Ectodermal cell (in vitro differentiated cells): ENCODE results near the gene NRN1.

ENCODE experiments used
- H3K27ac ChIP-seq: 2 replicates; pipeline ENCODE4 v1.7.0; 2013; ENCODE audit warnings: mild to moderate bottlenecking, low read depth, low read length; ENCODE audit not compliant: insufficient read depth, poor library complexity, severe bottlenecking
- H3K27me3 ChIP-seq: 2 replicates; pipeline ENCODE4 v1.7.0; 2013; ENCODE audit warnings: mild to moderate bottlenecking, low read length; ENCODE audit not compliant: insufficient read depth, control insufficient read depth, poor library complexity, severe bottlenecking
- H3K36me3 ChIP-seq: one replicate; pipeline ENCODE4 v1.7.0; 2013; ENCODE audit warnings: low read length; ENCODE audit not compliant: control insufficient read depth, insufficient read depth
- H3K4me1 ChIP-seq: one replicate; pipeline ENCODE4 v1.7.0; 2013; ENCODE audit warnings: low read length; ENCODE audit not compliant: control insufficient read depth, insufficient read depth
- H3K4me3 ChIP-seq: 2 replicates; pipeline ENCODE4 v1.7.0; 2013; ENCODE audit warnings: low read depth, low read length, control low read depth; ENCODE audit not compliant: insufficient read depth
- H3K9me3 ChIP-seq: 2 replicates; pipeline ENCODE4 v1.7.0; 2013; ENCODE audit warnings: mild to moderate bottlenecking, low read length, moderate library complexity; ENCODE audit not compliant: control insufficient read depth
- WGBS, 2 experiments: methylation state at CpG; one replicate each; pipeline ENCODE4 v1.1.7; 2013; ENCODE audit warnings: missing lambda C conversion rate in 2 of 2; 5-methylcytosine and 5-hydroxymethylcytosine counted together

NRN1 gene

DNA sequence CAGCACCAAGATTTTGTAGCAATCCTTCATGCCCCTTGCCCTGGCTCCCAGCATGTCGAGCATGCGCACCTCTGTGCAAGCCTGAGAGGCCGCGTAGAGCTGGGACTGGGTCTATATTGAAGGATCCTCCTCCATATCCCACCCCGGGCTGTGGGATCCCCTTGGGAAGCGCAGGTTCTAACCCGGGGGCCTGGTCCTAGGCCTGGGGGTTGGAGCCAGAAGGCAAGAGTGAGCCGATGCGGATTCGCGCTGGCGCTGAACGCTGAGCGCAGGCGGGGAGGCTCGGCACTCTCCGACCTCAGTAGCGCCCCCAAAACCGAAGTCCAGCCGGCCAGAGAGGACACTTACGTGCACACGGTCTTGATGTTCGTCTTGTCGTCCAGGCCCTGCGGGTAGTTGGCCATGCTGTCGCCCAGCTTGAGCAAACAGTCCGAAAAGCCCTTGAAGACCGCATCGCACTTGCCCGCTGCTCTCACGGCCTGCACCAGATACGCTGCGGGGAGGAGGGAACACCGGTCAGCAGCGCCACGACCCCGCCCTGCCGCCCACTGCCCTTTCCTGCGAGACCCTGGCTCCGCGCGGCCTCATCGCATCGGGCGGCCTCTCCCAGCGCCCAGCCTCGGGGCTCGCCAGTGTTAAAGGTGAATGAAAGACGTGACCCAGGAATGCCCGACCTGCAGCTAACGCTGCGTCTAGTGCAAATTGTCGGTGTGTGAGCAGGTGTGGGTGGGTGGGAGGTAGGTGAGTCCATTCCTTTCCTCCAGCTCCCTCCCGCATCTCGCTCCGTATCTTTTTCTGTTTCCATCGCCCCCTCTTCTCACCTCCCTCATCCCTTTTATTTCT is 4.5 kb downstream of the NRN1 start:
- Histone ChIP-seq H3K36me3 (no peaks in the 10 kb centered on the region), H3K9me3 (no peaks in the 10 kb centered on the region), H3K27me3 (peaks cover 100% of the 10 kb centered on the region), H3K27ac (no peak overlapping the region), H3K4me3 (peak overlapping the region; percentile 25), H3K4me1 (peaks cover 53% of the 10 kb centered on the region)
- 0% methylated on average over 57 of the region's 57 CpGs for WGBS, 2 experiments

DNA sequence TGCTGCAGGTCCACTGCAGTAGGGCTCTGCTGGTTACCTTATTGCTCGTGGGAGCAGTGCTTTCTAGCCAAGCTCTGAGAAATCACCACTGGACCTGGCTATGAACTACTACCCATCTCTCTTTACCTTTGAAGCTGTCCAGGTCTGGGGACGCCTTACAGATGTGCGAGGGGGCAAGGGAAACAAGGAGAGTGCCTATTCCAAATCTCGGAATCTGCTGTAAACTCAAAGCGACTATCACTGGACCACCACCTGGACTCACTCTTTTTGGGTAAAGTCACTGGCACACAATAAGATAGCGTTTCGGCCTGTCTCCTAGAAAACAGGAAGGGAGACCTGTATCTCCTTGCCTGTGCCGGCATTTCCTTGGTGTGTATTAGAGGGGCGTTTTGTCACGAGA is 5.3 kb downstream of the NRN1 start:
- Histone ChIP-seq H3K9me3 (no peaks in the 10 kb centered on the region), H3K4me3 (no peak overlapping the region), H3K4me1 (peaks cover 46% of the 10 kb centered on the region), H3K36me3 (no peaks in the 10 kb centered on the region), H3K27ac (no peak overlapping the region), H3K27me3 (peaks cover 100% of the 10 kb centered on the region)
- WGBS, 2 experiments, result 6 to 7% methylated on average over 9 to 10 of the region's 10 CpGs

DNA sequence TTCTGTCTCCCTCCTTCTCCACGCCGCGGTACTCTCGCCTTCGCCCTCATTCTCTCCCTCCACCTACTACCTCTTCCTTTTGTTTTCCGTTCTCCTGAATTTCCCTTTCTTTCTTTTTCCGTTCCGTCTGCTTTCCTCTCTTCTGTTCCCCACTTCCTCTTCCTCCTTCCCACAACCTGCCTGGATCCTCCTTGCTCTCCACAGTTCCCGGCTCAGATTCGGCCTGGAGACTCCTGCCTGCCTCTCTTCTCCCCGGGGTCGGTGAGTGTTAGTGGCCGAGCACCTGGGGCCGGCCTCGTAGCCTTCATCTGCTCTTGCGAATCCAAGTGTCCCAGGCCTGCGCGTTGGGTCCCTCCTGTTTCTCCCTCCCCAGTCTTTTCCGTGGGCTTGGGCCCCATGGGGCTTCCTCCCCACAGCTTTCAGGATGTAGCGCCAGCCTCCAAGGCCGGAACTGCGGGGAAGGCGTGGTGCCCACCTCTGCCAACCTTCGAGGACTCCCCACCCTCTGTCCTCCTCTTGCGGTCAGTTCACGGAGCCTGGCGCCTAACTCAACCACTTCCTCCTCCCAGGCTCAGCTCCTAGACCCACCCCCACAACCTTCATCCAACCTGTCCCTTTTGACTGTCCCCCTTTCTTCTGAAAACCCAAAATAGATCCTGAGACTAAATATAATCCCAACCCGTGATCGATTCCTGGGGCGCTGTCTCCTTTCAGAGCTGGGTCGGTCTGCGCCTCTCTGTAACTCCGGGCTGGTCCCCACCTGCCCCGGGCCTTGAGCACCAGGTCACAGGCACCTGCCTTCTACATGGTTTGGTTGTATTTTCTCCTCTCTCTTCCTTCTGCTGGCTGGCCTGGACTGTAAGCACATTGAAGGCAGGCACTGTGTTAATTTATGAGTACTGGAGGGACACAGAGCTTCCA is 6.8 kb downstream of the NRN1 start:
- Histone ChIP-seq H3K4me3 (peak overlapping the region; percentile 14), H3K27me3 (peaks cover 100% of the 10 kb centered on the region)

DNA sequence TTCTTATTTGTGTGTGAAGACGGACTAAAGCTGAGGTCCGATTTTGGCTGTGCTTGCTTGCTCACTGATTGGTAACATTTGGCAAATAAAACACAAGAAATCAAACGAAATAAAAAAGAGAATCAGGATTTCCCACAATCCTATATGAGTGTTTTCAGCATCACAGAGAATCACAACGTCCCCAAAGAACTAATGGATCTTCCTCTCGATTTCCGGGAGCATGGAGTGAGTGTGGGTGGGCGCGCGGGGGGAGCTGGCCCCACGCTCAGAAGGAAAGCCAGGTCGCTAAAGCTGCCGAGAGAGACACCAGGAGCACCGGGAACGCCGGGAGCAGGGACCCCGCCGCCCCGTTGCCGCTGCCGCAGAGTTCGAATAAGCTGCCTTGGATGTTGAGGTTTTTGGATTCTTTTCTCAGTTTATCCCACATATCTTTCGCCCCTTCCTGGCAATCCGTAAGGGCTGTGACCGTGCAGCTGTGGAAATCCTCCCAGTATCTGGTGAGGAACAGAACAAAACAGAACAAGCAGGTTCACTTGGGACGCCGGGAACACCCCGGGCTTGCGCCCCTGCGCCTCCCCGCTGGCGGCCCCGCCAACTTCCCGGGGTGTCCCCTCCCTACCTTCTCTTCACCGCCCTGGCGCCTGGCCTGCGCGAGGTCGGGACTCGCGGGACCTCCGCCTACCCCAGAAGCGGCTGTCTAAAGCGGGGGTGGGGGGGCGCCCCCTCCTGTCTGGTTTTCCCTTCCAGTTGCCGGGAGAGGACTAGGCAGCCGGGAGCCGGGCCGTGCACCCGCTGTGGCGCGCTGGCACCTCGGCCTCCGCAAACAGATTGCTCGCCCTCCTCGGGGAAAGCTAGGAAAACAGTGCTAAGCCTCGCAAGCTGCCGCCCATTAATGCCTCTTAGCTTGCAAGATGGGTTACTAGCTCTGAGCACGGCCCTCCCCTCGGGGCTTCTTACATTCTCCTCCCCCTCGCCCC is 7.7 kb downstream of the NRN1 start:
- WGBS, 2 experiments, result 1% methylated on average over 60 of the region's 60 CpGs
- peak overlapping the region; percentile 14 for H3K4me3 ChIP-seq
- peaks cover 100% of the 10 kb centered on the region for H3K27me3 ChIP-seq
- peaks cover 31% of the 10 kb centered on the region for H3K4me1 ChIP-seq
- H3K9me3 ChIP-seq, result no peaks in the 10 kb centered on the region
- no peak overlapping the region for H3K27ac ChIP-seq
- no peaks in the 10 kb centered on the region for H3K36me3 ChIP-seq

More for the DNA sequence above, 6.8 kb downstream of the NRN1 start:
- Histone ChIP-seq H3K9me3 (no peaks in the 10 kb centered on the region), H3K27ac (no peak overlapping the region), H3K36me3 (no peaks in the 10 kb centered on the region), H3K4me1 (peaks cover 35% of the 10 kb centered on the region)
- WGBS, 2 experiments, result 7 to 8% methylated on average over 34 of the region's 34 CpGs

DNA sequence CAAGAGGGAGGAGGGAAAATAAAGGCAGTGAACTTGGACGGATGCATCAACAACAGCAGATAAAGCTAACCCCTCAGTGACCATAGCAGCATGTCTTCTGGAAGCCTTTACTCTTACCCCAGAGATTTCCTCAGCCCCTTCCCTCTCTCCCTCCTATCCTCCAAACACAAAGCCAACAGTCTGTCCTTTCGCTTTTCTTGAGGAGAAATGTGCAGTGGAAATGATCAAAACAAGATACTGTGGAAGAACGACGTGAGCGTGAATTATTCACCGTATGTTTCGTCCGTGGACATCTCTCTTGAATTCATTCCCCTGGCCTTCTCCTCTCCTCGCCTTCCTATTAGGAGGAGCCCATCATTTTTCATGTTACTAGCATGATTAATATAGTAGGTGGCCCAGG is 8.5 kb downstream of the NRN1 start:
- Histone ChIP-seq H3K4me1 (peaks cover 31% of the 10 kb centered on the region), H3K27me3 (peaks cover 100% of the 10 kb centered on the region), H3K27ac (no peak overlapping the region), H3K9me3 (no peaks in the 10 kb centered on the region), H3K4me3 (no peak overlapping the region), H3K36me3 (no peaks in the 10 kb centered on the region)
- 8 to 11% methylated on average over 9 of the region's 9 CpGs for WGBS, 2 experiments

DNA sequence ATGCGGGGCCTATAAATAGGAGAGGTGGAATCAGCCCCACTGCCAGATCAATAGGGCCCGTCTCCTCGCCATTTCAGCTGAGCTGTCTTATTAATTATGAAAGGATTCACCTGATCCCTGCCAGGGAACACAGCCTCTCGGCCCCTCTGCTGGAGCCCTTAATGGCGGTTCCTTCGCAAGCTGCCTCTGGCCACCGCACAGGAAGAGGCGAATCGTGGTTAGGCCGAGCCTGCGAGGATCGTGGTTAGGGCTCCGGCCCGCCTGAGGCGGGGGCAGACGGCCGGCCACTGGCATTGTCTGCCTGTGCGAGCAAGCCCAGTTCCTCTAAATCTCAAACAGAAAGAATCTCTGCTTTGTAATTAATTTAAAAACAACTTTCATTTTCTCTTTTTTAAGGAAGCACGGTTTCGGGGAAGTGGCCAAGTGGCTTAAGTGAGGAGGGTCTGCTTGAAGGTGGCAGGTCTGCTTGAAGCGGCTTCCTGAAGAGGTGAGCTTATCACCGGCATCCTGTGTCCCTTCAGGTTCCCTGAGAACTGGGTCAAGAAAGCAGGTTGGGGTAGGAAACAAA is 9.2 kb downstream of the NRN1 start:
- no peaks in the 10 kb centered on the region for H3K36me3 ChIP-seq
- peaks cover 27% of the 10 kb centered on the region for H3K4me1 ChIP-seq
- WGBS, 2 experiments, result 1% methylated on average over 22 of the region's 22 CpGs
- H3K27ac ChIP-seq, result no peak overlapping the region
- no peaks in the 10 kb centered on the region for H3K9me3 ChIP-seq
- peaks cover 100% of the 10 kb centered on the region for H3K27me3 ChIP-seq
- H3K4me3 ChIP-seq, result peak overlapping the region; percentile 53

DNA sequence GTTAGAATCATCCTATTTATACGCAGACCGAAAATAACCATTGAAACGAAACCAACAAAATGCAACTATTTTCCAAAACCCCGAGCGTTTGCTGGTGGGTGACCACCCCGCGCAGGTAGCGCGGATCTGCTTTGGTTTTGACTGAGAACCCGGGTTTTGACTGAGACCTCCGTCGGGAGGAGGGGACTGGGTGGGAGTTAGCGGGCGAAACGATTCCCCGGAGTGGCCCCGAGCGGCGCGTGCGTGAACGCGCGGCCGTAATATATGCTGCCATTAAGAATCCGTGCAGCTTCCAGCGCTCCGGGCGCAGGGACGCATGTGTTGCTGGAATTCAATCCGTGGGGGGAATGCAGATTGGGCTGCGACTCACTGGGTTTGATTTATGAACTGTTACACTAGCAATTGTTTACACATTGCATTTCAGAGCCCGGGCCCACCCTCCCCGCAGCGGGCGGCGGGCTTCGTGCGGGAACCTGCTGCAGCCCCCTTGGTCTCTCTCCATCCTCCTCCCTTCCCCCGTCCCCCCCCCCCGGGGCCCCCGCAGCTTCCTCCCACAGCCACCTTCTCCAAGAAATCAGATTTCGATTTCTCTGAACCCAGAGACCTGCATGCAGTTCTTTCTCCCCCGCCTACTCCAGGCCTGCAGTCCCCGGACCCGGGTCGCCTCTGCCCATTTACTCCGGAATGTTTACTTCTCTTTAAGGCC is 9.9 kb downstream of the NRN1 start:
- Histone ChIP-seq H3K4me3 (peak overlapping the region; percentile 53), H3K27ac (no peak overlapping the region), H3K36me3 (no peaks in the 10 kb centered on the region), H3K27me3 (peaks cover 100% of the 10 kb centered on the region), H3K4me1 (peaks cover 22% of the 10 kb centered on the region), H3K9me3 (no peaks in the 10 kb centered on the region)
- 0 to 1% methylated on average over 47 to 48 of the region's 48 CpGs for WGBS, 2 experiments

DNA sequence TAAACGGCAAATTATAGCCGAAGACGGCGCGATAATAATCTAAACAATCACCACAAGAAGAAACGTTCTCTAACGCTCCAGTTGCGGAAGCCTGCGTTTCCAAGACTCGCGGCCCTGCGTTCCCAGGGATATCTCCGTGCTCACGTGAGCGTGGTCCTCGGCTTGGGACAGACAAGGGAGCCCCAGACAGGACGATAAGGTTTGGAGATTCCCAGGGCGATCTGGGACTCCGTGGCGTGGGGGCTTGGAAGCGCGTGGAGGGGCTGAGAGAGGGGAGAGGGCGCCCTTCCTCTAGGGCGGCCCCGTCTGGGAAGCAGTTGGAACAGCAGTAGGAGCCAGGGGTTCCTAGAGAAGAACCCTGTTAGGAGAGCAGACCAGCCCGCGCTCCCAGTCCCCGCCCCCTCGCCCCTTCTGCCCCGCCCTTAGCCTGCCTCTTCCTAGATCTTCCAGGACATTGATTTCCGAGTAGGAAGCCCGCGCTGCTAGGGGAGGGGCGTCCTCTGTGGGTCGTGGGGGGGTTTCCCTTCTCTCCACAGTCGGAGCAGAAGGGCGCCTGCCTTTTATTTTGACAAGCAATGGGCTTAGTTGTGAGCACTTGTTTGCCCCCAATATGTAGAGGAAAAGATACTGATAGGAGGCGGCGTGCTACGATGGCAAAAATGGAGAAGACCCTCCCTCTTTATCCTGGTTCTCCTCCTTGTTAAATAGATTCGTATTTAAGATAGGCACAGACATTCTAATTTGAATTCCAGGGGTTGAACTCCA is 10.6 kb downstream of the NRN1 start:
- H3K4me1 ChIP-seq, result peaks cover 18% of the 10 kb centered on the region
- H3K4me3 ChIP-seq, result peak overlapping the region; percentile 53
- peaks cover 96% of the 10 kb centered on the region for H3K27me3 ChIP-seq
- no peaks in the 10 kb centered on the region for H3K9me3 ChIP-seq
- no peak overlapping the region for H3K27ac ChIP-seq
- H3K36me3 ChIP-seq, result no peaks in the 10 kb centered on the region
- 2% methylated on average over 41 of the region's 41 CpGs for WGBS, 2 experiments
